BE2C (cell line): ENCODE data around the gene C20orf144.

Experiments used
- DNase-seq: peaks from one replicate; pipeline ENCODE4 v3.0.0-alpha.2; 2020
- H3K27me3 ChIP-seq: fragments of 250-450 bp; sonication (Bioruptor Pico); 2 replicates; pipeline ENCODE4 v1.5.1; 2020; ENCODE audit warnings: mild to moderate bottlenecking
- H3K36me3 ChIP-seq: fragments of 250-450 bp; sonication (Bioruptor Pico); 2 replicates; pipeline ENCODE4 v1.5.1; 2020; ENCODE audit warnings: mild to moderate bottlenecking
- H3K4me1 ChIP-seq: fragments of 250-450 bp; sonication (Bioruptor Pico); 2 replicates; pipeline ENCODE4 v1.5.1; 2020
- H3K4me3 ChIP-seq: 2 replicates; pipeline ENCODE4 v1.5.1; 2011; ENCODE audit warnings: low read depth, low read length
- H3K9me3 ChIP-seq: fragments of 250-450 bp; sonication (Bioruptor Pico); 2 replicates; pipeline ENCODE4 v1.5.1; 2020
- CTCF ChIP-seq: IDR thresholded peaks from 2 replicates; pipeline ENCODE4 v1.5.1; 2012; ENCODE audit warnings: mild to moderate bottlenecking, low read depth, low read length

The C20orf144 gene

DNA sequence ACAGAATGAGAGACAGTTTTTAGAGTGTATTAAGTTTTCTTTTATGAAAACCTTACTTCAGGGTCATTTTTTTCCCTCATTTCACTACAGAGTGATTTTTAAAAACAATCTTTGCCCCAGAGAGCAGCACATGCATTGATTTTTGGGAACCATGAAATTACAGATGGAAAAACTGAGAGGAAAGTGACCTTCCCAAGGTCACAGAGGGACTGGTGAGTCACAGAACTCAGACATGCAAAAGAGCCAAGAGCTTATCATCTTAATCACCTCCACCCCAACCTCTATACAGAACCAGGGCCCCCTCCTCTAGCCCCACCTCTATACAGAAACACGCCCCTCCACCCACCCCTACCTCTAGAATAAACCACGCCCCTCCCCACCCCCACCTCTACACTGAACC, 47.3 kb downstream of the C20orf144 start:
- DNase-seq: no peak
- no peaks in the 10 kb centered on the region for H3K9me3 ChIP-seq
- H3K36me3 ChIP-seq: peaks cover 5% of the 10 kb centered on the region
- no peaks in the 10 kb centered on the region for H3K4me1 ChIP-seq
- no peak for TF ChIP-seq CTCF
- no peak overlapping the region for H3K4me3 ChIP-seq
- no peaks in the 10 kb centered on the region for H3K27me3 ChIP-seq

- no peak overlapping the region for H3K4me3 ChIP-seq
- DNase-seq: no peak
- no peaks in the 10 kb centered on the region for H3K4me1 ChIP-seq
- H3K27me3 ChIP-seq: no peaks in the 10 kb centered on the region
- no peak for TF ChIP-seq CTCF
- peaks cover 5% of the 10 kb centered on the region for H3K36me3 ChIP-seq
- H3K9me3 ChIP-seq: no peaks in the 10 kb centered on the region
Observed at GRCh38 chr20:33709905-33710541, 47.9 kb downstream of the C20orf144 start.

- no peak for TF ChIP-seq CTCF
- H3K4me3 ChIP-seq: no peak overlapping the region
- DNase-seq: no peak
- no peaks in the 10 kb centered on the region for H3K27me3 ChIP-seq
- H3K4me1 ChIP-seq: no peaks in the 10 kb centered on the region
- no peaks in the 10 kb centered on the region for H3K9me3 ChIP-seq
- H3K36me3 ChIP-seq: peaks cover 5% of the 10 kb centered on the region
Observed at GRCh38 chr20:33710681-33711445, 48.7 kb downstream of the C20orf144 start.

GRCh38 chr20:33711446-33711738, 49.3 kb downstream of the C20orf144 start:
- no peak for DNase-seq
- Histone ChIP-seq H3K27me3 (no peaks in the 10 kb centered on the region), H3K9me3 (no peaks in the 10 kb centered on the region), H3K4me3 (no peak overlapping the region), H3K4me1 (no peaks in the 10 kb centered on the region), H3K36me3 (peaks cover 5% of the 10 kb centered on the region)
- no peak for TF ChIP-seq CTCF
